LoVo (cell line): ENCODE data around the gene HDAC4.
A peak's percentile ranks its signal among the peaks of the same experiment; 100 is the strongest.
"Not testable (repeated sequence)": the region's sequence is repeated elsewhere in the genome, so short reads cannot be mapped to it uniquely, and the experiment has no call there.

Source experiments
- DNase-seq: peaks from one replicate; pipeline ENCODE4 v3.0.0-alpha.2; 2016; ENCODE audit warnings: low spot score

HDAC4 gene

DNA sequence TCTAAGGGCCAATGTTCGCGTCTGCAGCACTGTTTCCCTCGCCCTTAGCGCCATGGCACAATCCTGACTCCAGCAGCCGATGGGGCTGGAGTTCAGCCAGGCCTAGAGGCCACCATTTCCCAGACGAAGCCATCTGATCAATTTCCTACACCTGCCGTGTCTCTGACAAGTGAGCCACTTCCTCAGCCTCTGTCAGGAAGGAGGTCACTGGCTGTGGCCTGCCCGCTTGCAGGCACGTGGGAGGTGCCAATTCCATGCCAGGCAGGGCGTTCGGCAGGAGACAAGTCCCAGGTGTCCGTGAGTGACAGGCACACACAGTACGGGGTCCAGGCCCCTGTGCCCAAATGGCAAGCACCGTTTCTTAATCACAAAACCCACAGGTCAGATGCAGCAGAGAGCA is 318.4 kb downstream of the HDAC4 start:
- DNase-seq, result no peak

DNA sequence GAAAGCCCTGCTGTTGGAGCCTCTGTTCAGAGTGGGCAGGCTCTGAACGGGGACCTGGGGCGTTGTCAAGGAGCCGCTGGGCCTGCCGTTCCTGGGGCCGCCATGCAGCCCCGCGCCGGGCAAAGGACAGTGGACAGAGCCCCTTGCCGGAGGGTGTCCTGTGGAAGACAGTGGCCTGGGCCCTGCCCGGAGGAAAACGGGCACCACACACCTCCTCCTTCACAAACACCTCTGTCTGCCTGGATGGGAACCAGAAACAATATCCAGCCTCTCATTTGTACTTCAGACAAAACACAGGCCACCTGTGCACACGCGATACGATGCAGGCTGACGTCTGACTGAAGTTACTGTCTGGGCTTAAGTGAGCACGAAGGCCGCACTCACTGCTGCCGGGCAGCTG is 319.2 kb downstream of the HDAC4 start:
- DNase-seq, result no peak

DNA sequence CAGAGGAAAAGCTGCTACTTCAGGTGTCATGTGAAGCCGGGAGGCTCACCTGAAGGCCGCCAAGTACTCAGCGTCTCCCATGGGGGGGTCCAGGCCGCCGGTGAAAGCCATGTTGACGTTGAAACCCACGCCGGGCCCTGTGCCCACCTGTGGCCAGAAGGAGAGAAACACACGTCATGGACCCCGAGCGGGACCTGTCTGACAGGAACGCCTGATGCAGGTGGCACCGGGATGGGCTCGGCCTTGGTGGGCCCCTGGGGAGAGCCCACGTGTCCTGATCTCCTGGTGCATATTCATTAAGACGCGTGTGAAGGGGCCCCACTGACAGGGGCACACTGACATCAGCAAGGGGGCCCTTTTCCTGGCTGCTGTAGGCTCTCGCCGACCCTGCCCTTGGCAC is 319.8 kb downstream of the HDAC4 start:
- no peak for DNase-seq

DNA sequence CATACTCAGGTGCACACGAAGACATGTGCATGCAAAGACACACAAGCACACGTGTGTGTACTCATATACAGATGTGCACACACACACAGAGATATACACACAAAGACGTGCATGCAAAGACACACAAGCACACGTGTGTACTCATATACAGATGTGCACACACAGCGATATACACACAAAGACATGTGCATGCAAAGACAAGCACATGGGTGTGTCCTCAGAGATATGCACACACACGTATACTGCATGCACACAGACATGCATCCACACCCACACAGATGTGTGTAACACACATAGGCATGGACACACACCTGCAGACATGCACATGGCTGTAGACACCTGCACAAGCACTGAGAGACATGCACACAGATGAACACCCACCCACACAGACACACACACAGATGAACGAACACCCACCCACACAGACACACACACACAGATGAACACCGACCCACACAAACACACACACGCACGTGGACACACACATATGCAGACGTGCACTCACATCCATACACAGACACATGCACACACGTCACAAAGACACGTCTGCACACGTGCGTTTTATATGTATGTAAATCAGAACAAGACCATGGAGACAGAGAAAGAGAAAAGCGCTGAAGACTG is 321.0 kb downstream of the HDAC4 start:
- DNase-seq, result no peak

DNA sequence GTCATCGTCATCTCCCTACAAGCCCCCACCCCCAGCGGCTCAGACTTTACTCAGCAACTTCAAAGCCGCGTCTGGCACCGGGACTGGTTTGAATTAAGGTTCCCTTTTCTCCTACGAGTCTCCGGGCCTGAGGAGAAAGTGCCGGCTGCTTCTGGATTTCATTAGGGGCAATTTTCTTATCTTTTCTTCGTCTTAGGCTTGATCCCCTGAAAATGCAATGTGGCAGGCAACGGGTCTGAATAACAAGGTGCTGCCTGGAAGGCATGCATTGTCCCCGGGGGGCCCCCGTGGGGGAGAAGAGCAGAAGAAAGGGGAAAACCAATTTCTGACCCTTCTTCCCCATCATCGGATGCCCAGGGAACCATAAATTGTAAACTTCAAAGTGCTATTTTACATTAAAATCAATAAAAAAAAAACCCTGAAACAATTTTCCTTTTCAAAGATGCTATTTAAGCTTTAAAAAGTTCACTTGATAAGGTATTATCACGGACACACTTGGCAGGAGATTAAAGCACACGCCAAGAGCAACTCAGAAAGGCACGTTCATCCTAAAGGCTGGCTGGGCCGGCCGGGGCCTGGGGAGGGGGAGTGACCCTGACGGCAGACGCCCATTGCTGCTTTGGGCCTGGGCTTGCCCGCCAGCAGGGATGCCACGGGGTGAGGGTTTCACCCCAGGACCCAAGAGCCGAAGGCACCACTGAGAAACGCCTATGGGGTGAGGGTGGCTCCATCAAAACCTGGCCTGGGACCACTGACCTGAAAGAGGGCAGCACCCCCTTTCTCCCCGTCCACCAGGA is 322.5 kb downstream of the HDAC4 start:
- no peak for DNase-seq

DNA sequence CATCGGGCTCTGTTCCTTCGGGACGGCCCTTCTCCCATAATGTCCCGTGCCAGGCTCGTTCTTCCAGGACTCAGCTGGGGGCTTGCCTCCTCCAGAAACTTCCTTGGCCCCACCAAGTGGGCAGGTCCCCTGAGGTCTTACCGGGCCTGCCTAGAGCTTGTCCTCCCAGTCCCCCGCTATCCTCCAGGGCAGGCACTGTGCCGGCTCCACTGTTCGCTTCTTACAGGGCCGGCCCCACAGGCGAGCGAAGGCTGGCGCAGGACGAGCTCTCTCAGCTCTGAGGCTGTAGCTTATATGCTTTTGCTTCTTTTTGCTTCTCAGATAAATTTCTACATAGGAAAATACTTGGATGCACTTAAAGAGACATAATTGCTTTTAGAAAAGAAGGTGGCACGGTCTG is 323.6 kb downstream of the HDAC4 start:
- DNase-seq, result no peak

DNA sequence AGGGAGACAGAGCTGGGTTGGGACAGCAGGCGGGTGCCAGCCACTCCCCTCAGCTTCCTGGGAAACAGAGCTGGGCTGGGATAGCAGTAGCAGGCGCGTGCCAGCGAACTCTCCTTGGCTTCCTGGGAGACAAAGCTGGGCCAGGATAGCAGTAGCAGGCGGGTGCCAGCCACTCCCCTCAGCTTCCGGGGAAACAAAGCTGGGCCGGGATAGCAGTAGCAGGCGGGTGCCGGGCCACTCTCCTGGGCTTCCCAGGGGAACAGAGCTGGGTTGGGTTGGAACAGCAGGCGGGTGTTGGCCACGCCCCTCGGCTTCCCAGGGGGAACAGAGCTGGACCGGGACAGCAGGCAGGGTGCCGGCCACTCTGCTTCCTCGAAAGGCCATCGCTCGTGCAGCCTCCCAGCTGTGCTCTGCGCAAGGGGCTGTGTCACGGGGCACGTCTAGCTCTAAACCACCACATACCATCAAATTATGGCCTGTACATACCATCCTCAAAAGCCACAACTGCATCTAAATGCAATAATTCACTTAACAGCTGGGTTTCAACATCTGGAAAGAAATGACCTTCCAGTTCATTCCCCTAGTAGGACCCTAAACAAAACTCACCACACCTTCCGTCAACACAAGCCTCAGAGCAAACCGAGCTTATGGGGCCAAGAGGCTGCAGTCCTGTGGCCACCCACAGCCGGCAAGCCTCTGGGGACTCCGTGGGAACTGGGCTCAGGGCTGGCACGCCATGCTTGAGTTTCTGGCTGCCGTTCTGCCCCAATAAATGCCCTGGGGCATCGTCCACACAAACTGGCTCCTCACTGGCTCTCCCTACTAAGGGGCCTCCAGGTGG is 324.7 kb downstream of the HDAC4 start:
- DNase-seq, result peak; percentile 2

DNA sequence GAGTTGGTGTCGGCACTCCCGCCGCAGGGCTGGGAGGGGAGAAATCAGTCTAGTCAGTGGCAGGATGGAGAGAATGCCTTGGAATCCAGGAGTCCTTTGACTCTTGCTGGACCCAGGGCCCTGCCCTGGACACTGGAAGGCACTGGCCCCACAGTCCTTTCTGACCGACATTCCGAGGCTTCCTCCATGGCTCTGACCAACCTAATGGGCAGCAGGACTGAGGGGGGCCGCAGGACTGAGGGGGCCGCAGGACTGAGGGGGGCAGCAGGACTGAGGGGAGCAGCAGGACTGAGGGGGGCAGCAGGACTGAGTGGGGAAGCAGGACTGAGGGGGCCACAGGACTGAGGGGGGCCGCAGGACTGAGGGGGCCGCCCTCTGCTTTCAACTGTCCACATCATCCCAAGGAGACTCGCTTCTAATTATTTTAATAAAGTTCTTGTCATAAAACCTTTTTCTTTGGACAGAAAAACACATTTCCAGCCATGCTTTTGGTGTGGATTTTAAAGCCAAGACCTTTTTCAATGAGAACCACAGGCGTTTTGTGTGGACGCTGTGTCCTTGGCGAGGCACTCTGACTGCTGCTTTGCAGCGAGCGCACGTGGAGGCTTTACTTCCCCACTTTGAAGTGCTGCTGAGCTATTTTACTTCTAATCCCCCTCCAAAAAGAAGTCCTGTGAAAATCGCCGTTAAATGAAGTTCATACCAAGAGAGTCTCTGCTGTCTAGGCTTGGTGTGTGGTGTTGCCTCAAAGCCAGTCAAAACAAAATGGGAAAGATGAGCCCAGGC is 326.9 kb downstream of the HDAC4 start:
- DNase-seq, result no peak

DNA sequence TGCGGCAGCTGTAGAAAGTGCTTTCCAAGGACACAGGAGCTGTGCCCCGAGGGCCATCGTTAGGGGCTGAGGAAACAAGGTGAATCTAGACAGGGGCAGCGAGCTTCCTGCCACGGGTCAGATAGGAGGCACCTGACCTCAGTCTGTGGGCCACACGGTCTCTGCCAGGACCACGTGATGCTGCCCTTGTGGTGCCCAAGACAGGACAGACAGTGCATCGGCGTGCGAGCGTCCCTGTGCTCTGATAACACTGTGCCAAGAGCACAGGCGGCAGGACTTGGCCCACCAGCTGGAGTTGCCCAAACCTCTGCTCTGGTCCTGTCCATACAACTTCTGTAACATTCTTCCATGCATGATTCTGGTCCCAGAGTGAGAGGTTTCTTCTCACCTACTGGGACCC is 327.6 kb downstream of the HDAC4 start:
- DNase-seq, result no peak

DNA sequence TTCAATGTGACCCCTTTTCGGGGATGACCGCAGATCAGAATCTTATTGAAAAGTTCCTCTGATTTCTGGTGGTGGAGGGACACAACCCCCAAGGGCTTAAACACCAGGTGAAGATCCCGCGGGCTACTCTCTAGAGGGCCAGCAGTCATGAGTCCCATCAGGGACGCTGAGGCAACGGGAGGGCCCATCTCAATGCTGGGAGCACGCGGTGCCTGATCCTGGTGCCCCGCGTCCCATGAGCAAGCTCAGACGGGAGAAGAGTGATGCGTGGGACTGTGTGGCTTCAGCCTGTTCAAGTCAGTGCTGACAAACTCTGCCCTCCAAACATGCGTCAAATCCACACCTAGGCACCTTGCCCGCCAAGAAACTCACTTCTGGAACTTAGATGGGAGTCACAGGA is 328.0 kb downstream of the HDAC4 start:
- DNase-seq, result no peak

DNA sequence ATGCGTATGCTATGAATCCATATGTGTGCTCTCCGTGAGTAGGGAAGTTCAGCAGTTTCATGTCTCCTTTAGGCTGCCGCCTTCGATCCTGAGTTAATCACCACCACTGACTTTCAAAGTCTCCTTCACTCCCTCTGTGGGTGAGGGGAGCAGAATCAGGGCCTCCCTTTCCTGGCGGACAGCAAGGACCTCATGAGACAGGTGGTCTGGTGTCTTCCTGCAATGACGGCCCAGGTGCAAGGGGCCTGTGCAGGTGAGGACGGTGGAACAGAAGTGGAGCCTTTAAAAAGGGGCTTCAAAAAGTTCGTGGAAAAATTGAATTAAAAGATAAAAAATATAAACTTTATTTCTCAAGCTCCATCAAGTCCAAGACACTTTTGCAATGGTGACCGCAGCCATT is 330.4 kb downstream of the HDAC4 start:
- DNase-seq, result no peak

DNA sequence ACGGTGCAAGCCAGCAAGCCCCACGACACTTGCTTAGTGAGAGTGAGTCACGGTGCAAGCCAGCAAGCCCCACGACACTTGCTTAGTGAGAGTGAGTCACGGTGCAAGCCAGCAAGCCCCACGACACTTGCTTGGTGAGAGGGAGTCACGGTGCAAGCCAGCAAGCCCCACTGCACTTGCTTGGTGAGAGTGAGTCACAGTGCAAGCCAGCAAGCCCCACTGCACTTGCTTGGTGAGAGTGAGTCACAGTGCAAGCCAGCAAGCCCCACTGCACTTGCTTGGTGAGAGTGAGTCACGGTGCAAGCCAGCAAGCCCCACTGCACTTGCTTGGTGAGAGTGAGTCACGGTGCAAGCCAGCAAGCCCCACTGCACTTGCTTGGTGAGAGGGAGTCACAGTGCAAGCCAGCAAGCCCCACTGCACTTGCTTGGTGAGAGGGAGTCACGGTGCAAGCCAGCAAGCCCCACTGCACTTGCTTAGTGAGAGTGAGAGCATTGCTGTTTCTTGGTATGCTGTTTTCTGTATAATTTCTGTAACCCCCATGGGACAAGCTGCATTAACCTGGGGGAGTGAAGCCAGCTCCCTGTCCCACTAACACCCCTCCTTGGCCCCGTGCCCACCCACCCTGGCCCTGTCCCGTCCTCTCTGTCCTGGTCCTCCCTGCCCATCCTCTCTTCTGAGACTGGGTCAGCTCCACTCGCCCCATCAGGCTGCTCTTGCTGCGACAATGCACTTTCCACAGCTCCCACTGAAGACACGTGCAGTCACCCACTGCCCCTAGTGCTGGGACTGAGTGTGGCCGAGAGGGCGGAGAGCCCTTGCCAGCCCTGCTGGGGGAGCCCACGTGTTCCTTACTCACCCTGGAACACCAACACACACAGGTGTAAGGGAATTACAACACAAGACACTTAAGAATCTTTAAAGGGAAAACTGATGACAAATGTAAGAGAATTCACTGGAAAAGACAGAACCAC is 331.2 kb downstream of the HDAC4 start:
- not testable (repeated sequence) for DNase-seq

DNA sequence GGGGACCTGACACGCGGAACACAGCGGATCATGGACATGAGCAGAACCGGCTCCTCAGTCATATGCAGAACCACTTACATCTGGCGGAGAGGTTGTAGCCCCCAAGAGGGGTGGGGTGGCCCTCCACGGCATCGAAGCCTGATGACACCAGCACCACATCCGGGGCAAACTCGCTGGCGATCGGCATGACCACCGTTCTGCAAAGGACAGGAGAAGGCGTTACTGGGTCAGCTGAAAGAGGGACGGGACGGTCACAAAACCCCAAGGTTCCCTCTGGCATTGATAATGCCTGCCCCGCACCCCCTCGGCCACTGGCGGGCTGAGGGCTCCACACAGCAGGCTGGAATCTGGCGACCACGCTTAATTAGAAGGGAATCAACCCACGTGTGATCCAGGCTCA is 332.4 kb downstream of the HDAC4 start:
- DNase-seq, result no peak

DNA sequence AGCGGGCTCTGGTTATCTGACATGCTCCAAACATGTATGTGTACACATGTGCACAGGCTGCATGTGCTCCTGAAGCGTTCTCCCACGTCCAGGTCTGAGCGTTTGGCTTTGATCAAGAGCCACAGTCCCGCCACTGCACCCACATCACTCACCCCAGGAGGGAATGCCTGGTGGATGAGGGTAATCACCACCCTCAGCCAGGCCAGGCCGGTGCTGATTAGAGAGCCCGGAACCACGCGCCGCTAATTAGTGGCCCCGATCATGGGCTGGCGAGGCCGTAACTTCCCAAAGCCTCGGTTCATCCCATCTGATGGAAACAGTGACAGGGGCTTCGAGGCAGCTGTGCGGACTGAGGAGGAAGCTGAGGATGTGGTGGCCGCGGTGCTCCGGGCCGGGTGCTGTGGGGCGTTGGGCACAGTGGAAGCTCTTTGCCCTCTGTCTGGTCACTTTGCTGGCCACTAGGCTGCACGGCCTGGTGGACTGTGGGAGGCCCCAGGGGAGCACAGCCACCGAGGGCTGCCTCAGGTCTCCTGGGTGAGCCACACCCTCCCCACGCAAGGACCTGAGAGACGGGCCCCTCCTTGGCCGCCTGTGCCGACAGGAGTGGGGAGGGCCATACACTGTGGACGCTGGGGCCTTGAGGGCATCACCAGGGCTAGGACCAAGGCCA is 333.5 kb downstream of the HDAC4 start:
- no peak for DNase-seq

DNA sequence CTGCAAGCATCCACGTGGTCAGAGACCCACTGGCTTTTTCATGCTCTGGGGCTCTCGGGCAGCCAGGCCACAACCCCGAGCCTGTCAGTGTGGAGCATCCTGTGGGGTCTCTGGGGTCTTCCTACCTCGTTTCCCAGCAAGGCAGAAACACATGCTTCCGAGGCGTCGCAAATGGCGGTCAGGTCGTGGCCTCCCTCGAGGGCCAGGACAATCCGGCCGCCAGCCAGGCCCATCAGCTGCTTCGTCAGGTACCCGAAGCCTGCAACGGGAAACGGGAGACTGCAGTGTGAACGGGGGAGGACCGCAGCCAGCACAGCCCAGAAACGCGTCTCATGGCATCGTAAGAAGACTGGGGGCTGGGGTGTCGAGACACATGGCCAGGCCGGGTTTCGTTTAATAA is 334.2 kb downstream of the HDAC4 start:
- no peak for DNase-seq

DNA sequence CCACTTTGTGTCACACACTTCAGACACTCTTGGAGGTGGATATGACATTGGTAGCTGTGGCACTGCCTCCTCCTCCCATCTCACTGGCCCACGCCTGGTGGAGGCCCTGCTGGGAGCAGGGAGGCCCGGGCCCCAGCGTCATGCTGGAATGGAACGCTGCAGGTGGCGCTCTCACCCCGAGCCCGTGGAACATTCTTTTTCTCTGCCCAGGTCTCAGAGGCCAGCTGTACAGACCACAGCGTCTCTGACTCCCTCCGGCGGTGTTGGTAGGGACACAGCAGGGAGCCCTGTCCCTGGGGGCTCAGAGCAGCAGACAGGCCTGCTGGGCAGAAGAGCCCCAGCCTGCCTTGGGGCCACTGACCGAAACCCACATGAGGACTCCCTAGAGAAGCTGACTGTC is 334.9 kb downstream of the HDAC4 start:
- no peak for DNase-seq

DNA sequence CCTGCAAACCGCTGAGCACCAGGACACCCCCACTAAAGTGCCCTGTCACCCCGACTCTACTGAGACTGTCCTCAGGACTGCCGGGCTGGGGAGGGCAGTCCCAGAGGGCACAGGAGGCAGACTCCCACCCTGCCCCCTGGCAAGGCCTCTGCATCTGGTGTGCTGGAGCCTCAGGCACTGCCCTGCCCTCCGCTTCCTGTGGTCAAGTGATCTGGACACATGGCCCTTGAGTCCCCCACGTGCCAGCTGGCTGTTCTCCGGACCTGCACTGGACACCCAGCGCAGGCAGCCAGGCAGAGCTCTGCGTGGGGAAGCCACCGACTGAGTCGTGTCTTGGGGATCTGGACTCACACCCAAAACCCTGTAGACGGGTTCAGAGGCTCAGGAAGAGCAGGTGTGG is 335.3 kb downstream of the HDAC4 start:
- no peak for DNase-seq

DNA sequence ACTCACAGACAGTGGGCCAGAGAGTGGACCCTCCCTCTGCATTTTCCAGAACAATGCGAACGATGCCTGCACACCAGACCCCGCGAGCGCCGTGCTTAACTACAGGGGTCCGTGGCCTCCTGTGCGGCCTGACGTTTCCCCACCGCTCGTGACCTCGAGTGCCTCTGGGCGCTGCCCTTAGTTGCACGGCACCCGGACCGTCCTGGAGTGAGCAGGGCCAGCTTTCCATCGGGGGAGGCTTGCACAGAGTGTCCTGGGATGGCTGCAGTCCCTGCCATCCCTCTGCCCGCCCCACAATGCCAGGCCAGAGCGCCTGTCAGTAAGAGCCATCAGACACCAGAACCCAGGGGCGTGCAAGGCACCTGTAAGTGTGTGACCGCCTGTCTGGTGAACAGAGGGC is 335.9 kb downstream of the HDAC4 start:
- DNase-seq, result no peak

DNA sequence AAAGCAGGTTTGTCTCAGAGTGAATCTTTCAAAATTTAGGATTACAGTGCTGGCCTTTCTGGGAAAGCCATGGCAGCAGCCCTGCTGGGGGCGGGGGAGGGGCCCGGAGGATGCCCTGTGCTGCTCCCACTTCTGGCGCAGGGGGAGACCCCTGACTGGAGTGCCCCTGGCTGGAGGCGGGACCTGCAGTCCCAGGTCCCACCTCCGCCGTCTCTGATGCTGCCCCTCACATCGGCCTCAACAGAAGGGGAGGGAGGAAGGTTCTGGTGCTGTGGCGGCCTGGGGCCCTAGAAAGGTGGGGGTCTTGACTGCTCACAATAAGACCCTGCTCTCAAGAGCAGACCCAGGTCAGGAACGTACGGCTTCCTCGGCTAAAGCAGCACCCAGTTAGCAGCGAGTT is 336.6 kb downstream of the HDAC4 start:
- DNase-seq, result no peak

DNA sequence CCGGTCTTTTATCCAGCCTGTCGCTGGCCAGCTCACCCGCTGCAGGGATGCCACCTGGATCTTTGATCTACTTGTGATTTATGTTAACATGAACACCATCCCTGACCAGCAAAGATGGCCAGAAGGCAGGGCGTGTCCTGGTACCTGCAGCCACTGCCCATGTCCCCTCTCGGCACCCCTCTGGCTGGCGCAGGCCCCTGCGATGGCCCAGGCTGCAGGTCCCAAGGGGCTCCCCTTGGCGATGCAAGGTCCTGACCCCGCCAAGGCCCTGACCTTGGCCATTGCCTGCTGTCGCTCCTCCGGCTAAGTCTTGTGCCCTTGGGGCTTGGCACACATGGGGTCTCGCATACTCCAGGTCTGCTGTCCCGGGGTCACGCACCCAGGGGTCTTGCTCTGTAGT is 338.1 kb downstream of the HDAC4 start:
- no peak for DNase-seq
